ENCODE results near the gene MAP2K3.

The MAP2K3 gene

DNA sequence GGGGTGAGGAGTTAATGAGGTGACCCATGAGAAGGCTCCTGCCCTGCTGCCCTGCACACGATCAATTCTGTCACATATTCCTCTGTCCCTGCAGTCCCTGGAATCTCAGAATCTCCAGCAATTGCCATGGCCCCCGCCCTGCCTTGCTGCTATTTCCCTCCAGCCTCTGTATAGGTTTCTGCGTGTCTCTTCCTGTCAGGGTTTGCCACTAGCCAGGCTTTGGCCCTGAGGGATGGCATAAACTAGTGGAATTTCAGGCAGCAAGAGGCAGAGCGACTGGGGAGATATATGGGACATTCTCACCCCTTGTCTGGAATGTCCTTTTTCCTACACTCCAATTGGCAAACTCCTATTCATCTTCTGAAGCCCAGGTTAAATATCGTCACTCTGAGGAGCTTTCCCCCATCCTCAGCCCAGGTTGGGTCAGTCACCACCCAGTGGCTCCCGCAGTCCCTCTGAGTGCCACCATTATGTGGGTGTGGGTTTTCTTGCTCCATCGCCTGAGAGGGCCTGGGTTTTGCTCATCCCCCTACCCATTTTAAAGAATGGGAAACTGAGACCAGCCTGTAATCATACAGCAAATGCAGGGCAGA, 15.8 kb upstream of the MAP2K3 start:
- peaks cover 29% of the 10 kb centered on the region for H3K4me1 Mint-ChIP-seq
- H3K9me3 Mint-ChIP-seq, result no peaks in the 10 kb centered on the region
- H3K36me3 Mint-ChIP-seq (ENCODE audit: insufficient read depth), result peaks cover 2% of the 10 kb centered on the region
- no peak for DNase-seq (ENCODE audit: low spot score in 2 of 2)
- peak overlapping the region; percentile 83 for H3K27ac Mint-ChIP-seq (ENCODE audit: low read depth)
- no peaks in the 10 kb centered on the region for H3K27me3 Mint-ChIP-seq
- ATAC-seq (replicated peaks; ENCODE audit: extremely low read depth, poor library complexity, severe bottlenecking), result no peak
- peak overlapping the region; percentile 7 for H3K4me3 Mint-ChIP-seq

DNA sequence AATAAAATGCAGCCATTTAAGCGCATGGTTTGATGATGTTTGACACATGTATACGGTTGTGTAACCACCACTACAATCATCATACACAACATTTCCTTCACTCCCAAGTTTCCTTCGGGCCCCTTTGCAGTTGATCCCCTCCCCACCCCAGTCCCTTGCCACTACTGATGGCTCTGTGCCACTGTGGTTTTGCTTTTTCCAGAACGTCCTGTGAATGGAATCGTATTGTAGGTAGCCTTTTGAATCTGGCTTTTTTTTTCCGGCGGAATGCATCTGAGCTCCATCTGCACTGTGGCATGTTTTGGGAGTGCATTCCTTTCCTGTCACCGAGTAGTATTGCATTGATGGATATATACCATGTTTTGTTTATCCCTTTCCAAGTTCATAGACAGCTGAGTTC, 15.1 kb upstream of the MAP2K3 start:
- peak overlapping the region; percentile 83 for H3K27ac Mint-ChIP-seq (ENCODE audit: low read depth)
- H3K36me3 Mint-ChIP-seq (ENCODE audit: insufficient read depth), result peaks cover 2% of the 10 kb centered on the region
- no peaks in the 10 kb centered on the region for H3K27me3 Mint-ChIP-seq
- peaks cover 29% of the 10 kb centered on the region for H3K4me1 Mint-ChIP-seq
- ATAC-seq (replicated peaks; ENCODE audit: extremely low read depth, poor library complexity, severe bottlenecking) (no peak), DNase-seq (ENCODE audit: low spot score in 2 of 2) (no peak)
- no peaks in the 10 kb centered on the region for H3K9me3 Mint-ChIP-seq
- no peak overlapping the region for H3K4me3 Mint-ChIP-seq

- H3K9me3 Mint-ChIP-seq, result no peaks in the 10 kb centered on the region
- peaks cover 3% of the 10 kb centered on the region for H3K36me3 Mint-ChIP-seq (ENCODE audit: insufficient read depth)
- H3K27ac Mint-ChIP-seq (ENCODE audit: low read depth), result no peak overlapping the region
- no peaks in the 10 kb centered on the region for H3K27me3 Mint-ChIP-seq
- ATAC-seq (replicated peaks; ENCODE audit: extremely low read depth, poor library complexity, severe bottlenecking), result no peak
- H3K4me3 Mint-ChIP-seq, result no peak overlapping the region
- H3K4me1 Mint-ChIP-seq, result peaks cover 35% of the 10 kb centered on the region
- no peak for DNase-seq (ENCODE audit: low spot score in 2 of 2)
Observed at GRCh38 chr17:21271454-21272183, 12.9 kb upstream of the MAP2K3 start.

DNA sequence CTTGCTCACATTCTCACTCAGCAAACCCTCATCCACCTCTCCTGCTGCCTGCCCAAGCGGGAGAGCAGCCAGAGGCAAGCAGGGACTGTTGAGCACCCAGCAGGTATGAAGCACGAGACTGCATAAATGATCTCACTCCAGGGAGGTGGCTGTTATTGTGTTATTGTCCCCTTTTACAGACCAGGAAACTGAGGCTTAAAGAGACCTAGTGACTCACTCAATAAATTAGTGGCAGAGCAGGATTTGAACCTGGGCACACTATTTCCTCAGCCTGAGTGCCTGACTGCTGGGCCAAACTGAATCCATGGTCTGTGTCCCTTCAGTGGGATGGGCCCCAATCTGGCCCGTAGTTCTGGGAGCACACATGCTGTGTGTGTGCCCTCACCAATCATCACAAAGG, 12.3 kb upstream of the MAP2K3 start:
- H3K9me3 Mint-ChIP-seq, result no peaks in the 10 kb centered on the region
- H3K36me3 Mint-ChIP-seq (ENCODE audit: insufficient read depth), result peaks cover 3% of the 10 kb centered on the region
- DNase-seq (ENCODE audit: low spot score in 2 of 2) (no peak), ATAC-seq (replicated peaks; ENCODE audit: extremely low read depth, poor library complexity, severe bottlenecking) (no peak)
- H3K27ac Mint-ChIP-seq (ENCODE audit: low read depth), result no peak overlapping the region
- H3K4me1 Mint-ChIP-seq, result peaks cover 28% of the 10 kb centered on the region
- no peaks in the 10 kb centered on the region for H3K27me3 Mint-ChIP-seq
- no peak overlapping the region for H3K4me3 Mint-ChIP-seq

GRCh38 chr17:21272881-21273792, 11.4 kb upstream of the MAP2K3 start:
- no peak overlapping the region for H3K27ac Mint-ChIP-seq (ENCODE audit: low read depth)
- H3K4me1 Mint-ChIP-seq, result peaks cover 23% of the 10 kb centered on the region
- DNase-seq (ENCODE audit: low spot score in 2 of 2), result no peak
- H3K4me3 Mint-ChIP-seq, result no peak overlapping the region
- no peak for ATAC-seq (replicated peaks; ENCODE audit: extremely low read depth, poor library complexity, severe bottlenecking)
- H3K27me3 Mint-ChIP-seq, result no peaks in the 10 kb centered on the region
- H3K9me3 Mint-ChIP-seq, result no peaks in the 10 kb centered on the region
- H3K36me3 Mint-ChIP-seq (ENCODE audit: insufficient read depth), result peaks cover 3% of the 10 kb centered on the region

DNA sequence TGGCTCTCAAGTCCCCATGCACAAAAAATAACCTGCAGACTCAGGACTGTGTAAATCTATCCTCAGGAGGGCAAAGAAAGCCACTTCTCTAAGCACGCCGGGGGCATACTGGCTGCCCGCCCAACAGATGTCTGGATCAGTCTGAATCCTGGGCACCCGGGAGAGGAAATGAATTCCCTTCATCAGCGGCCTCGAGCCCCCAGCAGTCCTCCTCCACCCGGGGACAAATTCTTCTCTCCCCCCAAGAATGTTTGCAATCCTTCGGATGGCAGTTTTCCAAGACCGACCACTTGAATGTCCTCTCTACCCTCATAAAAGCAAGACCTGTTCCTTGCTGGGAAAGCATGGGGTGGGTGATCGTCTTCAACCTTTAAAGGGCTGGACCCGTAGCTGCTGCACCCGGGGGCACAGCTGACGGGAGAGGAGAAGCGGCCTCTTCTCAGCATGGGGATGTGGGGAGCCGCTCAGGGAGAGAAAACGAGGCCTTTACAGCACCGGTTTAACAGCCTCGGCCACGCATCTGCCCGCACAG, 9.4 kb upstream of the MAP2K3 start:
- H3K4me3 Mint-ChIP-seq, result peak overlapping the region; percentile 78

DNA sequence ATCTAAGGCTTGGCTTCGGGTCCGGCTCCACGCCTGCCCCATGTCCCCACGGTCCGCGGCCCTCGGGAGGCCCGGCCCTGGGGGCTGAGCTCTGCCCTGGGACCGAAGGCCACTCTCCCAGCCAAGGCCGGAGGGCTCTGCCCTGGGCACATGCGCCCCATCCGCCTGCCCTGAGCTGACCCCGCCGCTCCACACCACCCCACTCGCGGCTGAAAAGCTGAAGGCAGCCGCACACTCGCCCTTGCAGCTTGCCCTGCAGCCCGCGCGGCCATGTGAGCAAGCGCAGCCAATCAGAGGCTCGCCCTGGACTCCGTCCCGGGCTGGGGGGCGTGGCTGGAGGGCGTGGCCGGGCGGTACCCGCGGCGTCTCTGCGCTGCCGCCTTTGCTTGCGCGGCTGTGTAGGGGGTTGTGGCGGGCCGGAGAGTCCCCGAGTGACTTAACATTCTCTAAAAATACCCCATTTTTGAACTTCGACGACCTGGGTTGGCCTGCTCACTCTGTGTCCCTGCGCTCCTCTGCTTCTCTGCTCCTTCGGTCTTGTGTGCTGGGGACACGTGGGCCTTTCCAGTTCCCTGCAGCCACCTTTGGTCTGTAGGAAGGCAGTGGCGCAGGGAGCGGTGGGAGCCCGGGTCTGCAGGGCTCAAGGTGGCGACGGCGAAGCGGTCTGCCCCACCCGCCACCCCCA, 8.8 kb upstream of the MAP2K3 start:
- H3K36me3 Mint-ChIP-seq (ENCODE audit: insufficient read depth), result peaks cover 9% of the 10 kb centered on the region
- H3K4me3 Mint-ChIP-seq, result peak overlapping the region; percentile 78
- peaks cover 25% of the 10 kb centered on the region for H3K4me1 Mint-ChIP-seq
- peak; percentile 81 to 89 for DNase-seq (ENCODE audit: low spot score in 2 of 2)
- peak overlapping the region; percentile 76 for H3K27ac Mint-ChIP-seq (ENCODE audit: low read depth)
- H3K9me3 Mint-ChIP-seq, result no peaks in the 10 kb centered on the region
- H3K27me3 Mint-ChIP-seq, result no peaks in the 10 kb centered on the region
- peak; percentile 84 for ATAC-seq (replicated peaks; ENCODE audit: extremely low read depth, poor library complexity, severe bottlenecking)

More for the DNA sequence above, 9.4 kb upstream of the MAP2K3 start:
- Mint-ChIP-seq H3K9me3 (no peaks in the 10 kb centered on the region), H3K27ac (ENCODE audit: low read depth) (peak overlapping the region; percentile 76), H3K36me3 (ENCODE audit: insufficient read depth) (peaks cover 8% of the 10 kb centered on the region), H3K4me1 (peaks cover 22% of the 10 kb centered on the region), H3K27me3 (no peaks in the 10 kb centered on the region)
- no peak for DNase-seq (ENCODE audit: low spot score in 2 of 2)
- ATAC-seq (replicated peaks; ENCODE audit: extremely low read depth, poor library complexity, severe bottlenecking), result no peak

- H3K9me3 Mint-ChIP-seq, result no peaks in the 10 kb centered on the region
- H3K36me3 Mint-ChIP-seq (ENCODE audit: insufficient read depth), result peaks cover 9% of the 10 kb centered on the region
- ATAC-seq (replicated peaks; ENCODE audit: extremely low read depth, poor library complexity, severe bottlenecking), result peak; percentile 9
- H3K4me3 Mint-ChIP-seq, result peak overlapping the region; percentile 78
- H3K4me1 Mint-ChIP-seq, result peaks cover 29% of the 10 kb centered on the region
- no peak for DNase-seq (ENCODE audit: low spot score in 2 of 2)
- H3K27ac Mint-ChIP-seq (ENCODE audit: low read depth), result peak overlapping the region; percentile 76
- no peaks in the 10 kb centered on the region for H3K27me3 Mint-ChIP-seq
Observed at GRCh38 chr17:21276264-21276588, 8.3 kb upstream of the MAP2K3 start.

DNA sequence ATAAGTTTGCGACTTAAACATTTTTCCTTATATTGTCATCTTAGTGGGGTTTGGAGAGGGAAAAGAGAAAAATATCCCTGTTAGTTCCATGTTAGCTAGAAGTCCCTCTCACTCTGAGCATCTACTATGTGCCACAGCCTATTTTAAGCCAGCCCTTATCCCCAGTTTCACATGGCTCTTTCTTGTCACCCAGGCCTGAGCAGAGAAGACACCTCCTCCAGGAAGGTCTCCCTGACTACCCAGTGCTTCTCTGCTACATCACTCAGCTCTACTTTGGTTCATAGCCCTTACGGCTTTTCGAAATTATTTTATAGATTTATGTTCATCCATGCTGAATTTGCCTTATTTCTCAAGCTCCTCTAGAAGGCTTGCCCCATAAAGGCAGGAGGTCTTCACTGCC, 7.2 kb upstream of the MAP2K3 start:
- H3K27ac Mint-ChIP-seq (ENCODE audit: low read depth), result no peak overlapping the region

GRCh38 chr17:21278450-21279197, 5.9 kb upstream of the MAP2K3 start:
- DNase-seq (ENCODE audit: low spot score in 2 of 2) (no peak), ATAC-seq (replicated peaks; ENCODE audit: extremely low read depth, poor library complexity, severe bottlenecking) (no peak)
- Mint-ChIP-seq H3K27me3 (no peaks in the 10 kb centered on the region), H3K4me1 (peaks cover 36% of the 10 kb centered on the region), H3K4me3 (no peak overlapping the region), H3K9me3 (no peaks in the 10 kb centered on the region), H3K36me3 (ENCODE audit: insufficient read depth) (peaks cover 9% of the 10 kb centered on the region), H3K27ac (ENCODE audit: low read depth) (no peak overlapping the region)

More for the DNA sequence above, 7.2 kb upstream of the MAP2K3 start:
- H3K27me3 Mint-ChIP-seq, result no peaks in the 10 kb centered on the region
- ATAC-seq (replicated peaks; ENCODE audit: extremely low read depth, poor library complexity, severe bottlenecking) (no peak), DNase-seq (ENCODE audit: low spot score in 2 of 2) (no peak)
- no peaks in the 10 kb centered on the region for H3K9me3 Mint-ChIP-seq
- peaks cover 7% of the 10 kb centered on the region for H3K36me3 Mint-ChIP-seq (ENCODE audit: insufficient read depth)
- peaks cover 33% of the 10 kb centered on the region for H3K4me1 Mint-ChIP-seq
- H3K4me3 Mint-ChIP-seq, result peak overlapping the region; percentile 56

DNA sequence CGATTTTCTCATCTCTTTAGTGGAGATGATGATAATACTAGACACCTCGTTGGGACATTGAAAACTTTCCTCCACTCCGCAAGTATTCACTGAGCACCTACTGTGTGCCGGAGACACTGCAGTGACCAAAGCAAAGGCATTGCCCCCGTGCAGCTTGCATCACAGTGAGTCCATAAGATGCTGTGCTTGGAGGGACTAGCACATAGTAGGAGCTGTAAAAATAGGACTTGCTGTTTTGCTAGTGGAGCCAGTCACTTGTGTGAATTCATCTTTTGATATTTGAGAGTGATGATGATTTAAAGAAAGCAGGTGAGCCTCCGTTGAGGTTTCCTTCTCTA, 5.3 kb upstream of the MAP2K3 start:
- Mint-ChIP-seq H3K4me3 (no peak overlapping the region), H3K4me1 (peaks cover 36% of the 10 kb centered on the region), H3K36me3 (ENCODE audit: insufficient read depth) (peaks cover 10% of the 10 kb centered on the region), H3K27me3 (no peaks in the 10 kb centered on the region), H3K9me3 (no peaks in the 10 kb centered on the region), H3K27ac (ENCODE audit: low read depth) (no peak overlapping the region)
- no peak for ATAC-seq (replicated peaks; ENCODE audit: extremely low read depth, poor library complexity, severe bottlenecking)
- DNase-seq (ENCODE audit: low spot score in 2 of 2), result no peak

DNA sequence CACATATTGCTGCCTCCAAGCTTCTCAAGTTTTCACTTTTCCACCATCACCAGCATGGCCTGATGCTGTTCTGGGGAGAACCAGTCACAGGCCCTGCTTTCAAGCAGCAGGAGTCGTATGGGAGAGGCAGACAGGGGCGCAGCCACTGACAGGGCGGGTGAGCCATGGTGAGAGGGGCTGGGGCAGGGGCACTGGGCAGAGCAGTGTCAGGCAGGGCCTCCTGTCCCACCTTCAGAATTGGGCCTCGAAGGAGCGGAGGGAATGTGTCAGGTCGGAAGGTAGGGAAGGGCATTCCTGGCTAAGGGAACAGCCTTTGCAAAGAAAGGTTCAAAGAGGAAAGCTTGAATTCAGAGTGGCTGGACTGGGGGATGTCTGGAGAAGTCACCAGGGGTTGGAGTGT, 4.9 kb upstream of the MAP2K3 start:
- peak overlapping the region; percentile 26 for H3K4me3 Mint-ChIP-seq
- H3K27me3 Mint-ChIP-seq, result no peaks in the 10 kb centered on the region
- no peaks in the 10 kb centered on the region for H3K9me3 Mint-ChIP-seq
- peaks cover 36% of the 10 kb centered on the region for H3K4me1 Mint-ChIP-seq
- ATAC-seq (replicated peaks; ENCODE audit: extremely low read depth, poor library complexity, severe bottlenecking) (no peak), DNase-seq (ENCODE audit: low spot score in 2 of 2) (no peak)
- no peak overlapping the region for H3K27ac Mint-ChIP-seq (ENCODE audit: low read depth)
- H3K36me3 Mint-ChIP-seq (ENCODE audit: insufficient read depth), result peaks cover 12% of the 10 kb centered on the region

All from central memory CD8-positive, alpha-beta T cell (primary cell).